Measurements from ENCODE around the gene TPSB2. TPM values are rescaled to one million over a fixed set of nuclear protein-coding genes. Genes with fewer than 3 reads are reported as not detected.

TPSB2 gene
- total RNA-seq, 1 donor from 2014 or later: 10.0 TPM

DNA sequence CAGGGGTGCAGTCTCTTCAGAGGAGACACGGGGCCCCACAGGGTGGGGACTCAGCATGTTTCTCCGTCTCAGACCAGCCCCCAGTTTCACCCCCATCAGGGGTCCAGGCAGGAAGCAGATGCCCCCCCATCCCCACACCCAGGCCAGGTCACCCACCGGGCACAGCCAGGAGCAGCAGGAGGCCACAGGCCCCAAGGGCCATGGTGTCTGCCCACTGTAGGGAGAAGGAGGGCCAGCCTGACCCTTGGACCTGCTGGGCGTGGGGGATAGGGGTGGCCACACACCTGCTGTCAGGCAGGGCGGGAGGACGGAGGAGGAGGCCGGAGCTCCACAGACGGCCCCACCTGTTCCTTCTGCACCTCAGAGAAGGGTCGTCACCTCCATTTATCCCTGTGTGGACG is 4.9 kb downstream of the TPSB2 start, which contains the start of gene TPSG1:
Gene TPSG1 (minus strand): TSS at position 218 of the 401 bp plus-strand sequence. CDS start 16 bp downstream, at position 202.
- intact Hi-C loops (cut with DNase I): no loop called here
- no peak for DNase-seq (ENCODE audit: missing footprints)
- ATAC-seq: no peak

DNA sequence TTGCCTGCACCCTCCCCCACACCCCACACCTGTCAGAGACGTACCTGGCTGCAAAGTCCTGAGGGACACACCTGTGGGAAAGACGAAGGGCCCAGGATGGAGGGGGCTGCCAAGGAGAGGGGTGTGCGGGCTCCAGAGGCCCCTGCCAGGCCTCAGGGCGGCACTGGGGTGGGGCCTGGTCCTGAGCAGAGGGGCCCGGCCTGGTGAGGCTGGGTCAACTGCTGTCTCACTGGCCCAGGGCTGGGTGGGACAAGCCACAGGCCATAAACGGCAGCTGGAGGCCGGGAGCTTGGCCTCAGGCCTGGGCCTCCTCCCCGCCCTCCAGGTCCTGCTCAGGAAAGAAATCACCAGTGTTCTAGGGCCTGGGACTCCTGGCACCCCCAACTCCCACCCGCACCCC is 5.4 kb downstream of the TPSB2 start:
- intact Hi-C loops (cut with DNase I): no loop called here
- ATAC-seq (no peak), DNase-seq (ENCODE audit: missing footprints) (no peak)

DNA sequence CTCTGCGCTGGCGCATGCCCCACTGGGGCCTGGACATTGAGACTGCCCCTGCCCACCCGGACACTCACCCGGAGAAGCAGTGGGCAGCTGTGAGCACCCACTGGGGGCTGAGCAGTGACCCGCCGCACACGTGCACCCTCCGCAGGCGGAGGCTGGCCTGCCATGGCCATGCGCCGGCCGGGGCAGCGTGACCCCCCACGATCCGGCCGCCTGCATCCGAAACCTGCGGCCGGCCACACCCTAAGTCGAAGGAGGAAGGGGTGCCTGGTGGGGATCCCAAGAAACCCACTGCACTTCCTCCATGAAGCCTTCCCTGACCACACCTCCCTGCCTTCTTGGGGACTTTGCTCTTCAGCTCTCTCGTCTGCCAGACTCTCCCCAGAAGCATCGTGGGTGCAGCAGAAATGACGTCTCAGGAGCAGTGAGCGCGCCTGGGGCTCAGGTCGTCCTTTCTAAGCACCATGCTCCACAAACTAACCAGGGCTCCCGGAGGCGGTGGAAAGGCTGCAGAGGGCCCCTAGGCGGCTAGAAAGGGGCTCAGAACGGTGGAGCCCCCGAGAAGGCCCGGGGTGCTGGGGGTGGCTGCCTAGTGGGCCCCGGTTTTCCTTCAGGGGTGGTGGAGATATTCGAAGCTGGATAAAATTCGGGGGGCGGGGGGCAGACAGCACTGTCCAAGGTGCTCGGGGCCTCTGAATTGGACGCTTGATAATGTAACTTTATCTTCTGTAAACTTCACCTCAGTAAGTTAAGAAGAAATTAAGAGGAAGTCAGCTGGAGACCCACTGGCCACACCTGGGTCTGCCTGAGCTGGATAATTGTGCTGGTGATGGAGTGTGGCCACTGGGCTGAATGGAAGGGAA is 6.4 kb downstream of the TPSB2 start:
- ATAC-seq: no peak
- intact Hi-C loops (cut with DNase I): no loop called here
- DNase-seq (ENCODE audit: missing footprints): peak; percentile 48

DNA sequence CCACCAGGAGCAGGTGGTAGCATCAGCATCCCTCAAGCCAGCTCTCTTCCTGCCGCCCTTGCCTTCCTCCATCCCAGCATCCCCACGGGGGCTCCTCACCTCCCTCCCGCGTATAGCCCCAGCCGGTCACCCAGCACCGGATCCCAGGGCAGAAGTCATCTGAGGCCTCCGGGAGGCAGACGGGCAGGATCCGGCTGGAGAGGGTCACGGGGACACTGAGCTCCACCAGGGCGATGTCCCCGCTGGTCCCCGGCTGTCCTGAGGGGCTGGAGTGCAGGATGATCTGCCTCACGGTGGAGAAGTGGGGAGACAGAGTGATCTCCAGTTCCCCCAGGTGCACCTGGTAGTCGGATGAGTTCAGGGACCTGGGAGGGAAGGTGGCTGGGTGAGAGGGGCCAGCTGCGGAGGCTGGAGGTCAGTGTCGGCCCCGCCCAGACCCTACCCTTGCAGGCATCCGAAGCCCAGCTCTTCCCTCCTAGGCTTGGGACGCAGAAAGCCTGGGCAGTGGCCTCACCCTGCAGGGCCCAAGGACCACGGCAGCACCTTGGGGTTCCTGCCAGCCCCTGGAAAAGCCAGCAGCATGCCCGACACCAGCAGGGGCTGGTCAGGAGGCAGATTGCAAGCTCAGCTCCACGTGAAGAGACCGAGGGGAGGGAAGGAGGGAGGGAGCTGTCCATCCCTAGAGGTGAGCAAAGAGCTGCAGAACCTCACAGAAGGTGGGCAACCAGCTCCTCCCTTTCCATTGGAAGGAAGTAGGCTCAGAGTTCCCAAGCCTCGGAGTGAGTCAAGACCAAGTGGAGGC is 7.2 kb downstream of the TPSB2 start:
- intact Hi-C loops (cut with DNase I): no loop called here
- ATAC-seq: no peak
- no peak for DNase-seq (ENCODE audit: missing footprints)

DNA sequence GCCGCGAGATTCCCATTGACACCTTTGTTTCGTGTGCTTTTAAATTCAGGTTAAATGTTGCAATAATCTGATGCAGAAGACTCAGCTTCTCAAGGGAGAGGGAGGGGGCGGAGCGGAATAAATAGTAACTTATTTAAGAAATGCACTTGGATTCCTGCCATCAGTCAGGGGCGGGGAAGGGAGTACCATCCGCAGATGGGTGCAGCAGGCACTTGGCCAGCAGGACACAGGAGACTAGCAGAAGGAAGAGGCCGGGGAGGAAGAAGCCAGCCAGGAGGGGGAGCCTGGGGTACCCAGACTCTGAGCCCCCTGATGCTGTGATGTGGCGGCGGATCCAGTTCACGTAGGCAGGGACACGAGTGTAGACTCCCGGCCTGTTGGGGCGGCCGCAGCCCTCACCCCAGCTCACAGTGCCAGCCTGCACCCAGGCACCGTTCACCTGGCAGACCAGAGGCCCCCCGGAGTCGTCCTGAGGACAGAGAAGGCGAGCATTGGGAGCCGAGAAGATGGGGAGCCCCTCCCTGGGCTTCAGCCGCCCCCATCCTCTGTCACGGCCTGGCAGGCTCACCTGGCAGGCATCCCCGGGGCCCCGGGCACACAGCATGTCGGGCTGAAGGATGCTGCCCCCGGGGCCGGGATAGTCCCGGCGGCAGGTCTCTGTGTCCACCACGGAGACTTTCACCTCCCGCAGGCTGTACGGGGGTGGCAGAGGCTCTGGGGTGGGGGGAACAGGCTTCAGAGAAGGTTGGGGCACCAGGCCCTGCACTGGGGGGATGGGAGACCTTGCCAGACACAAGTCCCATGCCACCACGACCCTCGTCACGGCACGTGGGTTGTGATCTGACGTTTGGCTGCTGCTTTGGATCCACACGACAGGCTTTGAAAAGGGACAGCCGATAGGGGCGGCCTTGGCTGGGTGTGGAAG is 8.1 kb downstream of the TPSB2 start:
- no peak for ATAC-seq
- DNase-seq (ENCODE audit: missing footprints): no peak
- intact Hi-C loops (cut with DNase I): no loop called here

- intact Hi-C loops (cut with DNase I): no loop called here
- ATAC-seq (no peak), DNase-seq (ENCODE audit: missing footprints) (no peak)
Measured at GRCh38 chr16:1220841-1221627, 8.9 kb downstream of the TPSB2 start.

DNA sequence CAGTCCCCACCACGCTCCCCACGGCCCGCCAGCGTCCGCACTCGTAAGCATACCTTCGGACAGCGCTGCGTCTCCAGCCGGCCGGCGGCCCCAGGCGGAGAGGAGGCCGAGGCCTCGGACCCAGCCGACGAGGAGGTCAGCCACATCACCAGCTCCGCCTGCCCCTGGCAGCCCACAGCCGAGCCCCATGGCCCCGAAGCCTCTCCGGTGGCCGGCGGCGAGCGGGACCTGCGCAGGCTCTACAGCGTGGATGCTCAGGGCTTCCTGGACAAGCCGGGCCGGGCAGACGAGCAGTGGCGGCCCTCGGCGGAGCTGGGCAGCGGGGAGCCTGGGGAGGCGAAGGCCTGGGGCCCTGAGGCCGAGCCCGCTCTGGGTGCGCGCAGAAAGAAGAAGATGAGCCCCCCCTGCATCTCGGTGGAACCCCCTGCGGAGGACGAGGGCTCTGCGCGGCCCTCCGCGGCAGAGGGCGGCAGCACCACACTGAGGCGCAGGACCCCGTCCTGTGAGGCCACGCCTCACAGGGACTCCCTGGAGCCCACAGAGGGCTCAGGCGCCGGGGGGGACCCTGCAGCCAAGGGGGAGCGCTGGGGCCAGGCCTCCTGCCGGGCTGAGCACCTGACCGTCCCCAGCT is 9.8 kb downstream of the TPSB2 start:
- ATAC-seq (no peak), DNase-seq (ENCODE audit: missing footprints) (no peak)
- intact Hi-C loops (cut with DNase I): no loop called here

DNA sequence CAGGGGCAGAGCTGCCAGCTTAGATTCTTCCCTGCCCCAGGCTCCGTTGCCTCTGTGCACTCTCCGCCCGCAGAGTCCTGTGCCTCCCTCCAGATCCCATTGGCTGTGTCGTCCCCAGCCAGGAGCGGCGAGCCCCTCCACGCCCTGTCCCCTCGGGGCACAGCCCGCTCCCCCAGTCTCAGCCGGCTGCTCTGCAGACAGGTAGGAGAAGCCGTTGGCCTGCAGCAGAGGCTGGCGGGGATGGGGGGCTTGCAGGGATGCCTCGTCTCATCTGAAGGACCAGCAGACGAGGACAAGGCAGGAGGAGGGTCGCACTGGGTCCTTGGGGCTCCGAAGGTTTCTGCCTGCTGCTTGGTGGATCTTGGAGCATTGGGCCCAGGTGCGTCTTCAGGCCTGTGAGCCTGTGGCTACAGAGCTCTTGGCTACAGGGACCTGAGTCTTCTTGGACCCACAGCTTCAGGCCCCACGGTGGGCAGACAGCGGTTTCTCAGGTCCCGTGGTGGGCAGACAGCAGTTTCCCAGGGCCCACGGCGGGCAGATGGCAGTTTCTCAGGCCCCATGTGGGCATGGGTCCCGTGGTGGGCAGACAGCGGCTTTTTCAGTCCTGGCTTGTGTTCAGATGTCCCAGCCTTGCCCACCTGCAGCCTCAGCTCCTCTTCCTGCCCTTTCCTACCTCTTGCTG is 10.9 kb downstream of the TPSB2 start:
- intact Hi-C loops (cut with DNase I): no loop called here
- DNase-seq (ENCODE audit: missing footprints) (no peak), ATAC-seq (no peak)

DNA sequence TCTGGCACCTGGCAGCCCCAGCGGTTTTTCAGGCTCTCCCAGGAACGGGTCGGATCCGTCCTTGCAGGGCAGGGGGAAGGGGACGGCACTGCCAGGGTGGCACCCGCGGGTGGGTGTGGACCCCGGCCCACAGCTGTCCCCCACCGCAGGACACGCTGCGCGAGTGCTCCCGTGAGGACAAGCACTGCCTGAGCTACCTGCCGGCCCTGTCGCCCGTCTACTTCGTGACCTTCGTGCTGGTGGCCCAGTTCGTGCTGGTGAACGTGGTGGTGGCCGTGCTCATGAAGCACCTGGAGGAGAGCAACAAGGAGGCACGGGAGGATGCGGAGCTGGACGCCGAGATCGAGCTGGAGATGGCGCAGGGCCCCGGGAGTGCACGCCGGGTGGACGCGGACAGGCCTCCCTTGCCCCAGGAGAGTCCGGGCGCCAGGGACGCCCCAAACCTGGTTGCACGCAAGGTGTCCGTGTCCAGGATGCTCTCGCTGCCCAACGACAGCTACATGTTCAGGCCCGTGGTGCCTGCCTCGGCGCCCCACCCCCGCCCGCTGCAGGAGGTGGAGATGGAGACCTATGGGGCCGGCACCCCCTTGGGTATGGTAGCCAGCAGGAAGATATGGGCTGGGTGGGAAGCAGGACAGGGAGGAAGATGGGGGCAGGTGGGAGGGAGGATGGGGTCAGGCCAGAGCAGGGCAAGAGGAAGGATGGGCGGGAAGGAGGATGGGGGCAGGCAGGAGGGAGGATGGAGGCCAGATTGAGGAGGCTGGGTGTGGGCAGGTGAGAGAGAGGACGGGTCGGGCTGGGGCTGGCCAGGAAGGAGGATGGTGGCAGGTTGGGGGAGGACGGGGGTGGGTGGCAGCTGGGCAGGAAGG is 11.7 kb downstream of the TPSB2 start:
- intact Hi-C loops (cut with DNase I): no loop called here
- no peak for DNase-seq (ENCODE audit: missing footprints)
- ATAC-seq: no peak

GRCh38 chr16:1217526-1217925 is 12.5 kb downstream of the TPSB2 start:
- ATAC-seq (no peak), DNase-seq (ENCODE audit: missing footprints) (no peak)
- intact Hi-C loops (cut with DNase I): no loop called here

GRCh38 chr16:1216681-1217400 is 13.1 kb downstream of the TPSB2 start:
- DNase-seq (ENCODE audit: missing footprints) (no peak), ATAC-seq (no peak)
- intact Hi-C loops (cut with DNase I): no loop called here

GRCh38 chr16:1216296-1216619 is 13.7 kb downstream of the TPSB2 start:
- ATAC-seq (no peak), DNase-seq (ENCODE audit: missing footprints) (no peak)
- intact Hi-C loops (cut with DNase I): no loop called here

DNA sequence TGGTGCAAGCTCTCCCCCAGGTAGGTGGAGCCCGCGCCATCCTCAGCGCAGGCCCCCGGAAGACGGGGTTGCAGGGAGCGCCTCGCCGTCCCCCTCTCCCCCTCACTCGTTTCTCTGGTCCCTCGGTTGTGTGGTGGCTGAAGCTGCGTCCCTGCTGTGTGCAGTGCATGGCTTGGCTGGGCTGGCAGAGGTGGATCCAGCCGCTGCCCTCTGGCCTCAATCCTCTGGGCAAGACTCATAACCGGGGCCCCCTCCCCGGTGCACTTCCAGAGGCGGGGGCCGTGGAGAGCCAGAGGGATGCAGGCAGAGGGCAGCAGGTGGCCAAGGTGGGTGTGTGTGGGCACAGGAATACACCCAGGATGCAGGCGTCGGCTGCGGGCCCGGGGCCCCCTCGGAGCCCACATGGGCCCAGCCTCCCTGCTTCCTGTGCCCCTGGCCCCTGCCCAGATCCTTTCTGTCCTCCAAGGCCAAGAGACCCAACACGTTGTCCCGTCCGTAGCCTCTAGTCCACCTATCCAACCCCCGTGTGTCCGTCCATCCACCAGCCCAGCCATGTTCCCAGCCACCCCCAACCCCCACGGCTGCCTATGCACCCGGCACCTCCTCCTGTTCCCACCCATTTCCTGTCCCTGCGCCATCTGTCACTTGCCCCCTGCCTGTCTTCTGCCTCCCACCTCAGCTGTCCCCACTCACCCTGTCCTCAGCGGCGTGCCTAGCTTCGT is 14.2 kb downstream of the TPSB2 start:
- intact Hi-C loops (cut with DNase I): no loop called here
- ATAC-seq (no peak), DNase-seq (ENCODE audit: missing footprints) (no peak)

DNA sequence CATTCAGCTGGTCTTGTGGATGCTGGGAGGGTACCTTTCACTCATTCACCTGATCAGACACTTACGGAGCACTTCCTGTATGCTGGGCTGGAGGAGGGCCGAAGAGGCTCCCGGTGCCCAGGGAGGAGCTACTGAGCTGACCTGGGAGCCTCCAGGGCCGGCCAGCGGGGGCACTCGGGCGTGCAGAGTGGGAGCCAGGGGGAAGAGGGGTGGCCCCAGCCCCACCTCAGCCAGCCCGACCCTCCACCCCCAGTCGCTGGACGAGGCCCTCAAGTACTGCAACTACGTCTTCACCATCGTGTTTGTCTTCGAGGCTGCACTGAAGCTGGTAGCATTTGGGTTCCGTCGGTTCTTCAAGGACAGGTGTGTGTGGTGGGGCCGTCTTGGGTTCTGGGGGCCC is 15.3 kb downstream of the TPSB2 start:
- no peak for DNase-seq (ENCODE audit: missing footprints)
- intact Hi-C loops (cut with DNase I): no loop called here
- no peak for ATAC-seq

GRCh38 chr16:1213796-1214372 is 16.1 kb downstream of the TPSB2 start:
- intact Hi-C loops (cut with DNase I): no loop called here
- ATAC-seq: no peak

More at GRCh38 chr16:1213796-1214372, 16.1 kb downstream of the TPSB2 start:
- no peak for DNase-seq (ENCODE audit: missing footprints)
